ENCODE data around the gene FUT8.

FUT8 gene

DNA sequence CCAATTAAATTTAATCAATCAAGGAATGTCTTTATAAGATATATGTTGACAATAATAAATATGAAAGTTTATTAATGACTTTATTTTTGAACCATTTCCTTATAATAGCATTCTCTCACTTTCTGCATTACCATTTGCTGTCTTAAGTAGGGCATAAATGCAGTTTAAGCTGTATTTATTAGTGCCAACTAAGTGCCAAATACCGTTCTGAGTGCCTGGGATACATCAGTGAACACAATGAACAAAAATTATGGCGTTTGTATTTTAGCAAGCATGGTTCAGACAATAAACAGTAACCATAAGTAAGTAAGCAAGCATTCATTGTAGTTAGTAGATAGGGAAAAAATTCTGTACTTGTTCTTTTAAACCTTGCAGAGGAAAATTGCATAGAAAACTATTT is 145.8 kb downstream of the FUT8 start:
- no peak for DNase-seq (ENCODE audit: low spot score)

DNA sequence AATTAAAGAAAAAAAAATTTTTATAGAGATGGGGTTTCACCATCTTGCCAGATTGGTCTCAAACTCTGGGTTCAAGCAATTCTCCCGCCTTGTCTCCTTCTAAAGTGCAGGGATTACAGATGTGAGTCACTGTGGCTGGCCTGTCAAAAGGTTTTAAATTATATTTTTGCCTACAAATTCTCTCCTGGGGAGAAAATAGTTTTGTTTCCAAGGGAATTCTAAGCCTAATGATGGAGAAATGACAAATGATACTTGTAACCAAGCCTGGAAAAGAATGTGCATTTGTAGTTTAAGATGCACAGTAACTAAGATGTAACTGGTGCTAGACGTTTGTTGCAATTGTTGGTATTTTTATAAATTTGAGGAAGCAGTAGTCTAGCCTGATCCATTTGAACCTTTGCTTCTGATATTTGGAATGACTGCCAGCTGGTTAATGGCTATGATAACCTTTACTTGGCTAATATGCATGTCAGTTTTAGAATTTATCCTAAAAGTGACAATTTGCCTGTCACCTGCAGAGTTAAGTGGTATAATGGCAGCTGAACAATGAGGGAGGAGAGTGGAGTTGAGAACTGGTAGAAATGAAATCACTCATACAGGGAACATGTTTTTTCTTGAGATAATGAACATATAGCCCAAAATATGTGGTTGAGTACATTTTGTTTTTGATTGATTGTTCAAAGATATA is 148.0 kb downstream of the FUT8 start:
- no peak for DNase-seq (ENCODE audit: low spot score)

DNA sequence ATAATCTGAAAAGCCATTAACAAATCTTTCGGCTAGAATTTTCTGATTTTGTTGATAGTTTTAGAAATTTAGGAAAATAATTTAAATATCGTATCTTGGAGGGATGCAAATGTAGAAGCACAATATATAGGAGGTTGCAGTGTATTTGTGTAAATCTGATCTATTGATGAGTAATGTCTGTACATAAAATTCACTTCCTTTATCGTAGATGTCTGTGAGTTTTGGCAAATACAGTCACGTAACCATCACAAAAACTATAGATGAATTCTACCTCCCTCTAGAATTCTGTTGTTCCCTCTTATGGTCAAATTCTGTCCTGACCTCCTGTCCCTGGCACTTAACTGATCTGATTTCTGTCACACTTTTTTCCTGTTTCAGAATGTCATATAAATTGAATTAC is 151.8 kb downstream of the FUT8 start:
- no peak for DNase-seq (ENCODE audit: low spot score)

DNA sequence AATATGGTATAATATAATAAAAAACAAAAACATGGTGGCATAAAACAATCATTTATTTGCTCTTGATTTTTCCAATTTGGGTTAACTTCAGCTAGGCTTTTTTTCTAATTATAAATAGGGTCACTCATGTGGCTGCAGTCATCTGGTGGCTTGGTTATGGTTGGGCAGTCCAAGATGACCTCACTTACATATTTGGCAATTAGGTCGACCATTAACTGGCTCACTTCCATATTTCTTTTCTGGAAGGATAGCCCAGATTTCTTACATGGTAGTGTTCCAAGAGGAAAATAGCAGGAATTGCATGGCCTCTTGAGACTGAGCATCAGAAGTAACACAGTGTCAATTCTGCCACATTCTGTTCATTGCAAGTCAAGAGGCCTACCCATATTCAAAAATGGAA is 153.4 kb downstream of the FUT8 start:
- no peak for DNase-seq (ENCODE audit: low spot score)

DNA sequence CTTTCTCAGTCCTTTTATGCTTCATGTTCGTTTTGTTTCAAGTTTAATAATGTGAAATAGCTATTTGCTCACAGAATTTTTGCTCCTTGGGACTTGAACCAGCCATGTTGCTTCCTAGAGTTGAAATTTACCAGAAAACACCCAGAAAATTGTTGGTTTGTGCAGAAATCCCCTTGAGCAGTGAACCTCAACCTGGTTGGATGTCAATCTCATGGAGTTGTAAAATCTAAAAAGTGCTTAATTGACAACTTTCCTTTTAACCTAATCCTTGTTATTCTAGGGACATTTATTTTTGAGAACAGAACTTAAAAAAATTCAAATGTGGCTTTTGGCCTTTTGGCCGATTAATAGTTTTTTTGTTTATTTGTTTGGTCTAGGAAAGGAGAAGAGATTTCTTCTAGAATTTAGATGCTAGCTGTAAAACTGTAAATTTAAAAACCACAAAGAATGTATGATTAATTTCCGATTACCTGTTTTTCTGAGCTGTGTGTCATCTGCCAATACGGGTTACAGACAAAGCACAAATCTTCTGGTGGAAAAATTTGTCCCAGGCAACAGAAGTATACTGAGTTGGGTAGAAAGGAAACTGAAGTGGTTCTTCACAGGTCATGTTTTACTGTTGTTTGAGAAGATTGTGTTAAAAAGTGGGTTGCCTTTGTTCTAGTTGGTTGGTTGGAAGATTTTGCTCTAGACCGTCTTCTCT is 154.4 kb downstream of the FUT8 start:
- DNase-seq (ENCODE audit: low spot score) = no peak

DNA sequence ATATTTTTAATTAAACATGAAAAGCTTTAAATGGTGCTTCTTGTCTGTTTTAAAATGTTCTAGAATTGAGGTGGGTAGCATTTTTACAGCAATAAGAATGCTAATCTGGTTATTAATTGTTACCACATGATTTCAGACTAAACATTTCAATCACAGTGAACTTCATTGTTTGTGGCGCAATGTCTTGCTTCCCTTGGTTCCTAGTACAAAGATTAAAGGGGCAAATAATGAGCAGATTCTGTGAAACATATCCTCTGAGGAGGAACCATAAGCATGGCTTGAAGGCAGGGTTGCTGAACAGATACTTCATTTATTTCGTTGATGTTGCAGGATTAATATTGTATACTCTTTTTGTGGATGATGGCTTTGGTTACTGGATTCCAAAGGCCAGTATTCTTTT is 162.1 kb downstream of the FUT8 start:
- DNase-seq (ENCODE audit: low spot score) = no peak

DNA sequence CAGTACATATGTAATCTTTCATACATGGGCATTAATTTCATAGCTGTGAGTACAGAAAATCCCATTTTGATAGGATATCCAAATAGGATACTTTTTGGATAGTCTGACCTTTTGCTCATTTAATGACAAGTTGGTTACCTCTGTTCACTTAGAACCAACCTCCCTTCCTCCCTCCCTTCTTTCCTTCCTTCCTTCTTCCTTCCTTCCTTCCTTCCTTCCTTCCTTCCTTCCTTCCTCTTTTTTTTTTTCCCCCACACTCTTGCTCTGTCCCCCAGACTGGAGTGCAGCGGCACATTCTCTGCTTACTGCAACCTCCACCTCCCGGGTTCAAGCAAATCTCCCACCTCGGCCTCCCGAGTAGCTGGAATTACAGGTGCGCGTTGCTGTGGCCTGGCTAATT is 162.9 kb downstream of the FUT8 start:
- DNase-seq (ENCODE audit: low spot score) = no peak

DNA sequence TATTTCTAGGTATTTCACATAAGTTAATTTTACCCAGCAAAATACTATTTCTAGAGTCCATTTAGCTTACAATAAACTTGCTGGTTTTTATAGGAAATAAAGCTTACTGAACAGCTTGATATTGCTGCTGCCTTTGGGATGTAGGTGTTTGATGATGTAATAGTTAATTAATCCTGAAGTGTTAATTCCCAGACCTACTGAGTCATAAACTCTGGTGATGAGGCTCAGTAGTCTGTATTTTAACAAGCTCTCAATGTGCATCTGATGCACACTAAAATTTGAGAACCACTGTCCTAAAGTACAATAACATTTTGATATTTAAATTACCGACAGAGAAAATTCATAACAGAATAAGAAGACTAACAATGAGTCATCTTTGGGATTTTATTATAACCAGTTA is 168.4 kb downstream of the FUT8 start:
- no peak for DNase-seq (ENCODE audit: low spot score)

DNA sequence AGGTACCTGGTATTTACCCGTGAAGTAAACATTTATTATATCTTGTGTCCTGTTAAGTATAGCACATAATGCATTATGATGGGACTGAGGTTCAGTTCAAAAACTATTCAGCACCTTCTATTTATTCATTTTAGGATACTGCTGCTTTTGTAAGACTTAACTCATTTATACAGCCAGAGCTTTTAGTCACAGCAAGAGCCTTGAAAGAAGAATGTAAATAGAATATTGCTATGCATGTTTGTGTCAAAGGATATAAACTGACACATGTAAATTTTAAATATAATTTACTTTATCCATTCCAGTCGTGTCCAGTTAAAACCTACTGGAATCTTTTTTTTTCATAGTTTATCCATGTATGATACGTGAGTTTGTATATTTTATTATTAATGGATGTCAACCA is 168.8 kb downstream of the FUT8 start:
- DNase-seq (ENCODE audit: low spot score) = no peak

DNA sequence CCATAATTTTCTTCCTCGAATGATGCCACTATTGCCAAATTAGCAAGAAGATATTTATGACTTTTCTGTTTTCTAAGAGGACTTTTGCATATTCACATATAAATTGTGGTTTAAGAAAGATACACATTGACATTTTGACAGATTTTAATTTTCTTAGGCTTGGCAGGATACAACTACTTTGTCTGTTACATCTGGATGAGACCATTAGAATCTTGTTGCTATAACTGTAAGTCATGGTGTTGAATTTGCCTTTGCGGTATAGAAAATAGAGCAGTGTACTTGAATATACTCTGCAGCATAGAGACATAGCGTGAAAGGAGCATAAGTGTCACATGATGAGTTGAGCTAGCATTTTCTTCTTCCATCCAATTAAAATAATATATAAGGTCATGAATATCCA is 169.3 kb downstream of the FUT8 start:
- DNase-seq (ENCODE audit: low spot score) = no peak

DNA sequence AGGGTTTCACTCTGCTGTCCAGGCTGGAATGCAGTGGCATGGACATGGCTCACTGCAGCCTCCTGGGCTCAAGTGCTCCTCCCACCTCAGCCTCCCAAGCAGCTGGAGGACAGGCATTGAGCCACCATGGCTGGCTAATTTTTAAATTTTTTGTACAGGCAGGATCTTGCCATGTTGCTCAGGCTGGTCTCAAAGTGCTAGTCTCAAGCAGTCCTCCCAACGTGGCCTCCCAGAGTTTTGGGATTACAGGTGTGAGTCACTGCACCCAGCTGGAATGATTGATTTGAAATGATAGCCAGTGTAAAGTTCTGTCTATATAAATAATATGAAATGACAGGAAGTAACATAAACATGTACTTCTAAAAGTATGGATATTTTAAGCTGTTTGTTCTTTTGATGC is 172.7 kb downstream of the FUT8 start:
- no peak for DNase-seq (ENCODE audit: low spot score)

DNA sequence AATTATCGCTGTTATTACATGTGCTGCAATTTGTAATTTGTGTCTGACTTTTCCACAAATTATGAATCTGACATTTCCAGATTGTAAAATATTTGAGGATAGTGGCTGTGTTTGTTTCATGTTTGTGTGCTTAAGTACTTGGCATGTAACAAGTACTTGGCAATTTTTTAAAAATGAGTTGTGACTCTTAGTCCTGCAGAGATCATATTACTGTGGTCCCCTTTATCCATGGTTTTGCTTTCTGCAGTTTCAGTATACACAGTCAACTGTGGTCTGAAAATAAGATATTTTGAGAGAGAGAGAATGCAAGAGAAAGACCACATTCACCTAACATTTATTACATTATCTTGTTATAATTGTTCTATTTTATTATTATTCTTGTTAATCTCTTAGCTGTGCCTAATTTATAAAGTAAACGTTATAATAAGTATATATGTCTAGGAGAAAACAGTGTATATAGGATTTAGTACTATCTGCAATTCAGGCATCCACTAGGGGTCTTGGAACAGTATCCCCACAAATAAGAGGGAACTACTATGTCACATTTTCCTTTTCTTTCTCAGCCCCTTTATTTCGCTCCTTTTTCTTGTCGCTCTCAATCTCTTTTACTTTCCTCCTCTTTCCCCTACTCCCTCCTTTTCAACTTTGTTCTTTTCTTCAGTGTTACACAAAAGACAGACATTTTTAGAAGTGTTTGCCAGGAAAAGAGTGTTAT is 176.1 kb downstream of the FUT8 start:
- DNase-seq (ENCODE audit: low spot score) = no peak

DNA sequence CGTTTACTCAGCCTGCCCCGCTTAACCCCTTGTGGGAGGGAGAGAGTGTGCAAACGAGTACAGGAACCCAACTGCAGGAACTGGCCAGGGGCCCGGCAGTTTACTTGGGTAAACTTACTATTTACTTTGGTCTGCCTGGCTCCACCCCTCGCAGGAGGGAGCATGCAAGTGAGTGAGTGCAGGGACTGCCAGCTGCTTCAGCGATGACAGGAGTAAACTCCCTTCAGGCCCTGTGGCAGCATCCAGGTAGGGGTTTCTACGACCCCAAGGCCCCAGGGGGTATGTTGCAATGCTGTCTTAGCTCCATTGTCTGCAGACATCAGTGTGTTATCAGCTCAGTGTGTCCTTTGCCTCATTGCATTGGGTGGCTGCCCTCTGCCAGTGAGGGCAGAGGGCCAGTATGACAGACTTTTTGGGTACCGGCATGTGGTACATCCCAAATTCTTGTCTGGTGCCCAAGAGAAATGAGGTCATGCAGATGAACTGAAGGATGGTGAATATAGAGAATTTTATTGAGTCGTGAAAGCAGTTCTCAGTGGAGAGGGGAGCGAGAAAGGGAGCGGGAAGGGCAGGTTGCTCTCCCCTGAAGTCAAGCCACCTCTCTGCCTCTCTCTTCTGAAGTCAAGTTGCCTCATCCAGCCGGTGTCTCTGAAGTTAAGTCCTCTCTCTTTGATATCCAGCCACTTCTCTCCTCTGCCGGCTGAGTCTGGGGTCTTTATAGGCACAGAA is 181.8 kb downstream of the FUT8 start:
- DNase-seq (ENCODE audit: low spot score) = no peak

DNA sequence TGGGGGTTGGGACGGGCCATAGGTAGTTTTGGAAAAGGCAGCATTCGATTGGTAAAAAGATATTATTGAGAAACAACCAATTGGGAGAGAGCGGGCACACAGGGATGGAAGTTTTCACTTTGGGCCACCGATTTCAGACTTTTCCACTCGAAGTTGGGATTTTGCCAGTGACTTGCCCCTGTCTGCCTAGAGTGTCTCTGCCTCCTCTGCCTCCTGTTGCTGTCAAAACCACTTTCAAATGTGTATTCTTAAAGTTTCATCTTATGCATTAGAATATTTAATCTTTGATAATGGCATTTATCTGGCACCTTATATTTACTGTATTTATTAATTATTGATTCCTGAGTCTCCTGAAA is 182.3 kb downstream of the FUT8 start:
- no peak for DNase-seq (ENCODE audit: low spot score)

DNA sequence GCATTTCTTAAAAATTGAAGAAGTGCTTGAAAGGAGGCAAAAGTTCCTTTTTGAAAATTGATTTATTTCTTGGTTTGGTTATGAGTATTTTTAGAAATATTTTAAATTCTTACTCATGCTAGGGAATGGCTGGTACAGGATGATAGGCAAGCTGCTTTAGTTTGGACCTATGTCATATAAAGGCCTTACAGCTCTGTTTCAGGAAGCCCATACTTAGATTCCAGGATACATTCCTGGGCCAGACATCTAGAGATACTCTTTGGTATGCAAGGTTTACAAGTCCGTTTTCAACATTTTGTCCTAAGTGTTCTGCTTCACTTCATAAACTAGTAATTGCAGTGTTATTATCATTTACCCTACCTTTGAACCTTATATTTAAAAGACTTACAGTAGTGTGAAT is 186.8 kb downstream of the FUT8 start:
- no peak for DNase-seq (ENCODE audit: low spot score)

DNA sequence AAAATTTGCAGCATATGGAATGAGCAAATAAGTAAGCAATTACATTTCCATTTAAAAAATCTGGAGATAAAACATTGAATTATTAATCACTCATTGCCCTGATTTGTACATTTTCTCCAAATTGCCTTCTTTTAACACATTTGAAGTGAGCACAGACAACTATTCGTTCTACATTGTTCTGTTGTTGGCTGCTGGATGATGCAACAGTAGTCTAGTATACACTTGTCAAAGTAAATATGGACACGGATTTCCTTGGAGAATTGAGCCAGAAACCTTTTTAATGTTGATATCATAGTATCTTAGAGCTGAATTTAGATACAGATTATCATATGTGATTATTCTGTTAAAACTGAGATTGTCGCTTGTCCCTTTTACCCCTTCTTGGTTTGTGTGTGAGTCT is 188.2 kb downstream of the FUT8 start:
- no peak for DNase-seq (ENCODE audit: low spot score)

DNA sequence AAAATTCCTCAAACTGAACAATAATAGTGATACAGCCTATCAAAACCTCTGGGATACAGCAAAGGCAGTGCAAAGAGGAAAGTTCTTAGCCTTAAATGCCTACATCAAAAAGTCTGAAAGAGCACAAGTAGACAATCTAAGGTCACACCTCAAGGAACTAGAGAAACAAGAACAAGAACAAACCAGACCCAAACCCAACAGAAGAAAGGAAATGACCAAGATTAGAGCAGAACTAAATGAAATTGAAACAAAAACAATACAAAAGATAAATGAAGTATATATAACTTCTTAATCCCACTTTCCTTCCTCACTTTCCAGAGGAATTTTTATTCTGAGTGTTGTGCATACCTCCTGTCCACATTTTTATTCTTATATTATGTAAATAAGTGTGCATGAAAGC is 192.0 kb downstream of the FUT8 start:
- no peak for DNase-seq (ENCODE audit: low spot score)

DNA sequence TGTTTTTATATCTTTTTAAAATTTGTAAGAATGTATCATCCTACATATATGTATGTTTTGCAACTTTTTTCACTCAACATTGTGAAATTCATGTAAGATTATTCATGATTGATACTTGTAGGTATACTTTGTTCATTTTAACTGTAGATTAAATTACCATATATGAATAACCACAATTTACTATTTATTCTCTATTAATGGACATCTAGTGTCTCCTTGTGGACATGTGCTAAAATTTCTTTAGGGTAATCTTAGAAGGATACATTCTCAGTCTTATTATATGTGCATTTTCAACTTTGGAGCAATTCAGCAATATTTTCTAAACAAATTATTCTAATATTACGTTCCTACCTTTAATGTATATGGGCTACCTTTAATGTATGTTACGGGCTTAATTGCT is 192.4 kb downstream of the FUT8 start:
- DNase-seq (ENCODE audit: low spot score) = peak; percentile 37

DNA sequence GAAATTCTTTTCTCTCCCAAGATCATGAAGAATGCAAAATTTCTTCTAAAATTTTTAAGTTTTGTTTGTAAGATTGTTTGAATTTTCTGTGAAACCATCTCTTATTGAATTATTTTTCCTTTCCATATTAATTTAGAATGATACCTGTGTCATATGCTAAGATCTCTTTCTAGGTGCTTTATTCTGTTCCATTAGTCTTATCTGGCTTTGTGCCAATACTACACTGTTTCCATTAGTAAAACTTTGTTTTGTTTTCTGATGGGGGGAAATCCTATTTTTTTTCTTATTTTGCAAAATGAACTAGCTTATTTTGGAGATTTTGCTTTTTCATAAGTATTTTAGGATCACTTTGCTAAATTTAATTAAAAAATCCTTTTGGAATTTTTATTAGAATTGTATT is 193.9 kb downstream of the FUT8 start:
- peak; percentile 12 for DNase-seq (ENCODE audit: low spot score)

DNA sequence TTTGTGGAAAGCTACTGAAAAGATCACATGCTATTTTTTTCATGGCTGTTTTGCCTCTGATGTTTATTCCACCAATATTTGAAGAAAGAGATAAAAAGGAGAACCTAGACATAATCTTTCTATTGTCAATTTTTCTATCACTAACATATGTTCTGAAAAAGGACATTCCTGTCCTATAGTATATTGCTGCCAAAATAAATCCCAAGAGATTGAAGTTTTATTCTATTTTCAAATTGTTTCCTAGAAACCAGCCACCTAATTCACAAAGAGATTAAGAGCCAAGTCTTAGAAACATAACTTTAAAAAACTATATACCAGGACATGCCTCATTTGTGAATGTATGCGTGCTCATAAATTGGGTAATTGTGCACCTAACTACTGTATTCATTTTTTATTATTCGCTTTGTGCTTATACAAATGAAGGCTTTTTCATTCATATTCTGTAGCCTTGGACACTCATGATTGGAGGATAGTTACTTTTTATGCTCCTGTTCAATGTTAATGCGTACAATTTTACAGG is 200.7 kb downstream of the FUT8 start:
- no peak for DNase-seq (ENCODE audit: low spot score)

DNA sequence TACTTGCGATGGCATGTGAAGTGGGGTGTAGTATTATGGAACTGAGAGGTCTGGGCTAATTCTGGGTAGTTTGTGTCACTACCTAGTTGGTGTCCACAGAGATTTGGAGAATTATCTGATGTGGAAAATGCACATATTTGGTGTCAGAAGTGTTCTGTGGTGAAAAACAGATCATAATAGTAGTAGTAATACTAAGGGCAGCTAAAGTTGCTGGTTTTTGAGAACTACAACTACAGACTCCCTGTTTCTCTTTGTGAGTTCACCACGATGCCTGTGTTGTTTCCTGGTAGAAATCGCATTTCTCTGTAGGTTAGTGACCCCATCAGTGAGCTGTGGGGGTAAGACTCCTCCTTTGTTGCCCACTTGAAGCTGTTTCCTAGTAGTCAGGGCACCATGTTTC is 206.5 kb downstream of the FUT8 start:
- no peak for DNase-seq (ENCODE audit: low spot score)

DNA sequence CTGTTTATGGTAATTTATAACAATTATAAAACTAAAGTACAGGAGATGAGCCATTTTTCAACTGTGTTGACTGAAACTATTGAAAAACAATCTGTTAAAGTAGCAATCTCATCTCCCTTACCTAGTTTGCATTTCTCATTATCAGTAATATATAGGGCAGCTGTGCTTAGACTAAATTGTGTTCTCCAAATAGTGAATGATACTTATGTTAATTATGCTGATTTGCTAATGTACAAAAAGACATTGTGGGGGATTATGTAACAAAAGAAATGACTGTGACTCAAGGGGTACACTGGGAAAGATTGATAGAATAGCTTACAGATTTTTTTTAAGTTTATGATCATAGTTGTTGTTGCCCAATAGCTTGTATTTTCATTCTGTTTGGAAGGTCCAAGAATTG is 207.7 kb downstream of the FUT8 start:
- no peak for DNase-seq (ENCODE audit: low spot score)

DNA sequence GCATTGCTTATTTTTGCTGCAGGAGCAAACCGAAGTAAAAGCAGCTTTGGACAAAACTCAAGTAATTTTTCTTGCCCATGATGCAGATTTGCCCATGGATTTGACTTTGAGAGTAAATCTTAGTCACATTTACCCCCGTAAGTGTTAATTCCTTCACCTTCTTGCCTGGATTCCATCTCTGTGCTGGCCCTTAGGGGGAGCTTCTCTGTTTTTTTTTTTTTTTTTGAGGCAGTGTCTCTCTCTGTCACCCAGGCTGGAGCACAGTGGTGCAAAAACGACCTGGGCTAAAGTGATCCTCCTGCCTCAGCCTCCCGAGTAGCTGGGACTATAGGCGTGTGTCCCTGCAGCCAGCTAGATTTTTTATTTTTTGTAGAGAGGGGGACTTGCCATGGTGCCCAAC is 210.2 kb downstream of the FUT8 start:
- DNase-seq (ENCODE audit: low spot score) = no peak
